AG04450 (cell line): ENCODE results near the gene VDR. TPM values are rescaled to one million over a fixed set of nuclear protein-coding genes. Genes with fewer than 3 reads are reported as not detected.
"Not testable (repeated sequence)": the region's sequence is repeated elsewhere in the genome, so short reads cannot be mapped to it uniquely, and the experiment has no call there.

ENCODE experiments used
- CTCF ChIA-PET: fragments of 300-600, 350-600 bp; formaldehyde crosslinking; extraction: SDS; loops from one replicate; lab custom pipeline; 2022; ENCODE audit warnings: antibody characterized with exemption, inconsistent platforms; lab: Charles Lee
- POLR2A ChIA-PET: fragments of 350-600 bp; formaldehyde crosslinking; extraction: SDS; loops from one replicate; lab custom pipeline; 2021; ENCODE audit warnings: antibody characterized with exemption, inconsistent platforms; lab: Yijun Ruan, JAX
- DNase-seq: peaks from one replicate; pipeline ENCODE4 v3.0.0-alpha.2; 2011; ENCODE audit warnings: low read depth, low spot score
- H3K27ac ChIP-seq: one replicate; pipeline ENCODE4 v1.5.1; 2012; ENCODE audit warnings: low read depth, low read length, control low read depth
- H3K27me3 ChIP-seq: one replicate; pipeline ENCODE4 v1.6.0; 2012; ENCODE audit warnings: low read length; ENCODE audit not compliant: control insufficient read depth, insufficient read depth
- H3K4me3 ChIP-seq: 2 replicates; pipeline ENCODE4 v1.5.1; 2011; ENCODE audit warnings: mild to moderate bottlenecking, low read depth, low read length, control low read depth
- H3K9me3 ChIP-seq: 2 replicates; pipeline ENCODE4 v1.5.1; 2012; ENCODE audit warnings: low read length; ENCODE audit not compliant: control insufficient read depth, insufficient read depth
- polyA plus RNA-seq: library from polyadenylated mRNA; depleted of rRNA; stranded (reverse); fragments of >200 nt; gene quantifications from 2 replicates; pipeline ENCODE4 v1.2.3, GENCODE V29; 2011
- TF ChIP-seq, protein P1 (sequence below): IDR thresholded peaks from 2 replicates; pipeline ENCODE4 v1.5.1; 2011; ENCODE audit warnings: low read depth, low read length, control low read depth, inconsistent platforms

Gene VDR
- polyA plus RNA-seq, 1 experiment = 11.9 TPM

DNA sequence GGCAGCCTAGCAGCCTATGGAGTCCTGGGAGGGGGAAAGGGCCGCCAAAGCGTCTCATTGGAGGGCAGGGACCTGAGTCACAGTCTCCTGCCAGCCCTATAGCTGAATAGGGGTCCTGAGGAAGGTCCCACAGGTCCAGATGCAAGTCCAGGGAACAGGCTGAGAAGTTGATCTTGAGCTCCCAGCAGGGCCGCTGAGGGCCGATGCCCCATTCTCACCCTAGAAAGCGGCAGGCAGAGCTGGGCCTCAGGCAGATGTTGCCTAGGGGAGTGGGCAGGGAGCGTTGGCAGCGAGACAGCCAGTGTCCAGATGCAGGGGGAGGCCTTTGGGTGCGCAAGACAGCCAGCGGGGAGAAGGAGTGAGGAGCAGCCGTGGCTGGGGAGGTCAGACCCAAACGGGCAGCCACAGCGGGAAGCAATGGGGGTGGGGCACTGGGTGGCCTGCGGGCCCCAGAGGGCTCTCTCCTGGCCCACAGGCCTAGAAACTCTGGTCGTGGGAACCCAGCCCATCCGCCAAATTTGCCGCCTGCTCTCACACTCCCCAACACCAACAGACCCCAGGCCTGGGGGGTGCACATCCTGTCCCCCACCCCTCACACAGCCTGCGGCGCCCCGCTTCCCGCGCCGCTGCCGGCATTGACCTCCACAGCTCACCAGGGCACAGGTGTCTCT, 86.2 kb downstream of the VDR start:
- no peaks in the 10 kb centered on the region for H3K27me3 ChIP-seq
- POLR2A ChIA-PET = interaction anchor here (0.6 to 1.3 kb wide), 3 partner anchors 10 to 38 kb away, joined by 3 to 8 read pairs (median 3); no protein-coding TSS in a partner anchor

DNA sequence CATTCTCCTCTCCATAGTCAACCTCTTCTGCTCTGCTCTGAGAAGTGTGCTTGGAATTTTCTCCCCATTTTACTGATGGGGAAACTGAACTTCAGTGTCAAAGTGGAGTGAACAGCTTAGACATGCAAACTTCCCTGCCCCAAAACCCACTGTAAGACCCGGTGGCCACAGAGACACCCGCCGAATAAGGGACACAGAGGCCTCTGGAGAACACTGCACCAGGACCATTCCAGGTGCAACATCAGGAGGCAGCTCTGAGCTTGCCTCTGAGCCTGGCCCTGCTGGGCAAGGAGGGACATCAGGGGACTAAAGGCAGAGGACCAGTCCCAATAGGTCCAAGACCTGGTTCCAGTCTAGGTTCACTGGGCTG, 86.8 kb downstream of the VDR start:
- Histone ChIP-seq H3K27me3 (no peaks in the 10 kb centered on the region), H3K9me3 (no peaks in the 10 kb centered on the region; the same call in 1 of the 2 replicates), H3K27ac (no peak overlapping the region), H3K4me3 (peak overlapping the region; percentile 91)
- CTCF ChIA-PET = interaction anchor here (1.2 to 2.7 kb wide), 5 partner anchors 10 to 76 kb away, joined by 3 to 22 read pairs (median 9); no protein-coding TSS in a partner anchor
- no peak for DNase-seq
- TF ChIP-seq, protein P1, sequence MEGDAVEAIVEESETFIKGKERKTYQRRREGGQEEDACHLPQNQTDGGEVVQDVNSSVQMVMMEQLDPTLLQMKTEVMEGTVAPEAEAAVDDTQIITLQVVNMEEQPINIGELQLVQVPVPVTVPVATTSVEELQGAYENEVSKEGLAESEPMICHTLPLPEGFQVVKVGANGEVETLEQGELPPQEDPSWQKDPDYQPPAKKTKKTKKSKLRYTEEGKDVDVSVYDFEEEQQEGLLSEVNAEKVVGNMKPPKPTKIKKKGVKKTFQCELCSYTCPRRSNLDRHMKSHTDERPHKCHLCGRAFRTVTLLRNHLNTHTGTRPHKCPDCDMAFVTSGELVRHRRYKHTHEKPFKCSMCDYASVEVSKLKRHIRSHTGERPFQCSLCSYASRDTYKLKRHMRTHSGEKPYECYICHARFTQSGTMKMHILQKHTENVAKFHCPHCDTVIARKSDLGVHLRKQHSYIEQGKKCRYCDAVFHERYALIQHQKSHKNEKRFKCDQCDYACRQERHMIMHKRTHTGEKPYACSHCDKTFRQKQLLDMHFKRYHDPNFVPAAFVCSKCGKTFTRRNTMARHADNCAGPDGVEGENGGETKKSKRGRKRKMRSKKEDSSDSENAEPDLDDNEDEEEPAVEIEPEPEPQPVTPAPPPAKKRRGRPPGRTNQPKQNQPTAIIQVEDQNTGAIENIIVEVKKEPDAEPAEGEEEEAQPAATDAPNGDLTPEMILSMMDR = no peak
- POLR2A ChIA-PET = interaction anchor here (0.6 to 1.4 kb wide), 3 partner anchors 10 to 36 kb away, joined by 3 to 6 read pairs (median 3); no protein-coding TSS in a partner anchor

More for the DNA sequence above, 86.2 kb downstream of the VDR start:
- no peak for DNase-seq
- peak overlapping the region; percentile 61 for H3K27ac ChIP-seq
- H3K4me3 ChIP-seq = peak overlapping the region; percentile 91
- no peaks in the 10 kb centered on the region; the same call in 1 of the 2 replicates for H3K9me3 ChIP-seq
- CTCF ChIA-PET = interaction anchor here (2.3 to 2.7 kb wide), 4 partner anchors 10 to 76 kb away, joined by 9 to 22 read pairs (median 9); no protein-coding TSS in a partner anchor
- TF ChIP-seq, protein P1 = no peak

DNA sequence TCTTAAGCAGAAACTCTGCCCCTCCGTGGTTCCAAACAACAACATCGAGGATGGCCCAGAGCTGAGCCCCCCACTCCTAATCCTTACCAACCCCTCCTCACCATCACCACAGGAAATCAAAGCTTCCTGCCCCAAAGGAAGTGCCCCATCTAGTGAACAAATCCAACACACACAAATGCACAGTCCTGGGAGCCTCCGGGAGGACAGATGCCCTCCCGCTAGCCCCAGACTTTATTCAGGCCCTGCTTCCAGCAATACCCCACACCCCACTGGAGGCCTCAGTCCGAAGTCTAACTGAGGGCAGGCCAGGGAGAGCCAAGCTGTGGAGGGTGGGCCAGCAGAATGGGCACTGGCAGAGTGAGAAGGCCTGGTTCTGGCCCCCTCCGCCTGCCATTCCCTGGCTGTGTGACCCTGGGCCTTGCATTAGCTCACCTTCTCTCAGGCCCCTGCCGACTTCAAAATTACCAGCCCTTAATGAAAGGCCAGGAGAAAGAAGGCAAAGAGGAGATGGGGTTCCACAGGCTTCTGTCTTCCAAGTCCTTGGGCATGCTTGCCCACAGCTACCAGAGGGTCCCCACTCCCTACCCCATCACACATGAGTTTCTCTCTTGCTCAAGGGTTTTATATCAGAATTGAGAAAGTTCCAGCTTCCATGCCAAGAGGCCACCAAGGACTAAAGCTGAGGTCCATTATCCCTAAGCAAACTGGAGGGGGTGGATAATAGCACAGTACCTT, 87.4 kb downstream of the VDR start:
- Histone ChIP-seq H3K27ac (peak overlapping the region; percentile 57), H3K9me3 (no peaks in the 10 kb centered on the region; the same call in 1 of the 2 replicates), H3K4me3 (peak overlapping the region; percentile 91), H3K27me3 (no peaks in the 10 kb centered on the region)
- TF ChIP-seq, protein P1 = peak; percentile 35
- CTCF ChIA-PET = interaction anchor here (0.5 to 2.7 kb wide), 6 partner anchors 9 to 1946 kb away, joined by 3 to 22 read pairs (median 9); no protein-coding TSS in a partner anchor
- no peak for DNase-seq
- POLR2A ChIA-PET = interaction anchor here (1.3 to 1.4 kb wide), 2 partner anchors 9 to 11 kb away, joined by 3 to 6 read pairs; no protein-coding TSS in a partner anchor

DNA sequence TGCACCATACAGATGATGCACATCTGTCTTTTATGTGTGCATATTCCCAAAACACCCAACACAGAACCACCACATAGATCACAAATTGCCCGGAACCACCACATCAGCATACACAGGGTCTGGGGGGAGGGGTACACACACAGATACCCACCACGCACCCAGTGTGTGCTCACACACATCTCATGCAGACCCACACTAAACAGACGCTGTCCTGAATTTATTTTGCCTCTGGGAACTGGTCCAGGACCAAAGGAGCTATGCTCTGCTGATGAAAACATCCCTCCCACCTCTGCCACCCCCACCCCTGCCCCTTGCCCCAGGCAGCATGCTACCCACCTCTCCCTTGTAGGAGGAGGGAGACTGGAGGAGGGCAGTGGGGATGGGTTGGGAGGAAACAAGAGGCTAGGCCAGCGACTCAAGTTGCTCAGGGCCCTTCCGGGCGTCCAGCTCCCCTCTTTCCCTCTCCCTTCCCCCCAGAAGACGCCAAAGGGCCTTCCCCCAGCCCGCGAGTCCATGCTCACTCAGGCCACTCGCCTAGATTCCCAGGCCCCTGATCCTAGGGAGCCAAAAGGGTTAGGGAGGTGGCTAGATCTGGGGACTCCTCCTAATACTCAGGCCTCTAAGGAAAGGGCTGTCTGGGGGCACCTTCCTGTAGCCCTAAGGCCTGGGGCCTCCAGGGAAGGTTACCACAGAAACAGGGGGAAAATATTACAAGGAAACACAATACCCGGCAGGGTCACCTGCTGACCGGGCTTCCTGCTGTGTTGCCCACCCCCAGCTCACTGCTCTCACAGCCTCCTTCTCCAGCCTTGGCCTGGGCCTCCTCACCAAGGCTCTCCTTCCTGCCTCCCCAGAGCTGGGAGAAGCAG, 88.2 kb downstream of the VDR start:
- Histone ChIP-seq H3K27me3 (no peaks in the 10 kb centered on the region), H3K27ac (peak overlapping the region; percentile 57), H3K9me3 (no peaks in the 10 kb centered on the region; the same call in 1 of the 2 replicates), H3K4me3 (peak overlapping the region; percentile 91)
- POLR2A ChIA-PET = interaction anchor here (1.4 kb wide), 1 partner anchor 8 kb away, joined by 6 read pairs; no protein-coding TSS in a partner anchor
- CTCF ChIA-PET = interaction anchor here (0.8 to 2.7 kb wide), 6 partner anchors 8 to 74 kb away, joined by 3 to 22 read pairs (median 9); no protein-coding TSS in a partner anchor
- TF ChIP-seq, protein P1 = no peak
- no peak for DNase-seq

DNA sequence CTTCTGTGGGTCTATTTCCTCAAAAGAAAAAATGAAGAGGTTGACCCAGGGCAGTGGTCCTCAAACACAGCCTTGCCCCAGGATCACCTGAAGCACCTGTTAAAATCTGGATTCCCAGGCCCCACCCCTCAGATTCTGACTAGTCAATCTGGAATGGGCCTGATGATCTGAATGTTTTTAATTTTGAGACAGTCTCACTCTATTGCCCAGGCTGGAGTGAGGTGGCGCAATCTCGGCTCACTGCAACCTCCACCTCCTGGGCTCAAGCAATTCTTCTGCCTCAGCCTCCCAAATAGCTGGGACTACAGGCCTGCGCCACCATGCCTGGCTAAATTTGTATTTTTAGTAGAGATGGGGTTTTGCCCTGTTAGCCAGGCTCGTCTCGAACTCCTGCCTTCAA, 89.3 kb downstream of the VDR start:
- POLR2A ChIA-PET, H3K4me3 ChIP-seq, DNase-seq, H3K27me3 ChIP-seq, H3K9me3 ChIP-seq, H3K27ac ChIP-seq: not testable (repeated sequence)
- CTCF ChIA-PET = interaction anchor here (0.8 kb wide), 1 partner anchor 18 kb away, joined by 6 read pairs; no protein-coding TSS in a partner anchor
